ENCODE data around the gene ZFYVE26. TPM values are rescaled to one million over a fixed set of nuclear protein-coding genes. Genes with fewer than 3 reads are reported as not detected.

ZFYVE26 gene
- total RNA-seq, 1 donor from 2014 or later, result 33.9 TPM

DNA sequence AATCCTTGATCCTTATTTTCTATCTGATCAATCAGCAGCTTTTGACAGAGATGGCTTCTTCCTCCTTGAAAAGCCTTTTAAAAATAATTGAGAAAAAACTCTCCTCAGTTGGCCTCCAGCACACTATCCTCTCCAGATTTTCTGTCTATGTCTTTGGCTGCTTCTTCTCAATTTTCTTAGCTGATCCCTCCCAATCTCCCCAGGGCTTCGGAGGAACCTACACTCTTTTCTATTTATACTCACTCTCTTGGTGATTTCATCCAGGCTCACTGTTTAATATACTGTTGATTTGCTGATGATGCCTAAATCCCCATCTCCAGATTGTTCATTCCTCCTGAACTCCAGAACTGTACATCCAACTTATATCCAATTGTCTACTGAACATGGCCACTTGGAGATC is 59.9 kb downstream of the ZFYVE26 start:
- H3K4me3 Mint-ChIP-seq (ENCODE audit: low read depth), result no peak overlapping the region
- H3K36me3 Mint-ChIP-seq (ENCODE audit: insufficient read depth), result peaks cover 21% of the 10 kb centered on the region
- H3K4me1 Mint-ChIP-seq (ENCODE audit: low read depth), result no peaks in the 10 kb centered on the region
- DNase-seq (ENCODE audit: low spot score, unreplicated experiment), result no peak
- no peak overlapping the region for H3K27ac Mint-ChIP-seq
- TF ChIP-seq, protein P1, sequence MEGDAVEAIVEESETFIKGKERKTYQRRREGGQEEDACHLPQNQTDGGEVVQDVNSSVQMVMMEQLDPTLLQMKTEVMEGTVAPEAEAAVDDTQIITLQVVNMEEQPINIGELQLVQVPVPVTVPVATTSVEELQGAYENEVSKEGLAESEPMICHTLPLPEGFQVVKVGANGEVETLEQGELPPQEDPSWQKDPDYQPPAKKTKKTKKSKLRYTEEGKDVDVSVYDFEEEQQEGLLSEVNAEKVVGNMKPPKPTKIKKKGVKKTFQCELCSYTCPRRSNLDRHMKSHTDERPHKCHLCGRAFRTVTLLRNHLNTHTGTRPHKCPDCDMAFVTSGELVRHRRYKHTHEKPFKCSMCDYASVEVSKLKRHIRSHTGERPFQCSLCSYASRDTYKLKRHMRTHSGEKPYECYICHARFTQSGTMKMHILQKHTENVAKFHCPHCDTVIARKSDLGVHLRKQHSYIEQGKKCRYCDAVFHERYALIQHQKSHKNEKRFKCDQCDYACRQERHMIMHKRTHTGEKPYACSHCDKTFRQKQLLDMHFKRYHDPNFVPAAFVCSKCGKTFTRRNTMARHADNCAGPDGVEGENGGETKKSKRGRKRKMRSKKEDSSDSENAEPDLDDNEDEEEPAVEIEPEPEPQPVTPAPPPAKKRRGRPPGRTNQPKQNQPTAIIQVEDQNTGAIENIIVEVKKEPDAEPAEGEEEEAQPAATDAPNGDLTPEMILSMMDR (IDR thresholded peaks at IDR 0.05; ENCODE audit: unreplicated experiment), result no peak
- H3K27me3 Mint-ChIP-seq, result no peaks in the 10 kb centered on the region
- no peaks in the 10 kb centered on the region for H3K9me3 Mint-ChIP-seq (ENCODE audit: low read depth)

DNA sequence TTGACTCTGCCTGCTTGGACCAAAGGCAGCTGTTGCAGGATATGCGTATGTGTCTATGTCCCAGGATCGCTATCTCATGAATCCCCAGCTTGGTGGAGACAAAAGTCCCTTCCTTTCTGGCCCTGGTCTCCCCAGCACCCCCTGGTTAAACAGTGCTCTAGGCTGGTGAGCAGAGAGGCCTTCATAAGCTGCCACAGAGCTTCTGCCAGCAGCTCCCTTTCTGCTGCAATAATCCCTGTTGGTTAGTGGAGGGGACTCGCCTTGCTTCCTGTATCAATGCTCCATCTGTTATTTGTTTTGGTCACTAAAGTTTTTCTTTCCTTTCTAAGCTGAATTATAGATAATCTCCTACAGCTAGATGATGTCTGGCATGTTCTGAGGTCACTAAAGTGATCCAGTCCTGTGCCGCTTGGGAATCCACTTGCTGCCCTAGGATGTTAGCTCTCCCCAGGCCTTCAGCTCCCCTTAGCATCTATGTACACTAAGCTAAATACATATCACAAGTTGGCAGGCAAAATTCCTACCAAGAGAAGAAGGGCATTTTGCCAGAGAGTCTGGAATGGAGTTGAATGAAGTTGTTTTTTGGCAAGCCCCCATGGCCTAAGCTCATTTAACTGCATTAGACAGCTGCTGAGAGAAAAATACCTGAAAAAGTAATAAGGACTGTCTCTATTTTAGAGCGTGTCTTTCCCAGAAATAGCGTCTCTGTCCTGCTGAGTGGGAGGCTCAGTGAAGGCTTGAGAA is 66.9 kb downstream of the ZFYVE26 start:
- H3K27ac Mint-ChIP-seq, result no peak overlapping the region
- peaks cover 27% of the 10 kb centered on the region for H3K36me3 Mint-ChIP-seq (ENCODE audit: insufficient read depth)
- no peak for DNase-seq (ENCODE audit: low spot score, unreplicated experiment)
- H3K9me3 Mint-ChIP-seq (ENCODE audit: low read depth), result no peaks in the 10 kb centered on the region
- no peak overlapping the region for H3K4me3 Mint-ChIP-seq (ENCODE audit: low read depth)
- TF ChIP-seq, protein P1 (IDR thresholded peaks at IDR 0.05; ENCODE audit: unreplicated experiment), result no peak
- peaks cover 3% of the 10 kb centered on the region for H3K4me1 Mint-ChIP-seq (ENCODE audit: low read depth)
- H3K27me3 Mint-ChIP-seq, result no peaks in the 10 kb centered on the region

DNA sequence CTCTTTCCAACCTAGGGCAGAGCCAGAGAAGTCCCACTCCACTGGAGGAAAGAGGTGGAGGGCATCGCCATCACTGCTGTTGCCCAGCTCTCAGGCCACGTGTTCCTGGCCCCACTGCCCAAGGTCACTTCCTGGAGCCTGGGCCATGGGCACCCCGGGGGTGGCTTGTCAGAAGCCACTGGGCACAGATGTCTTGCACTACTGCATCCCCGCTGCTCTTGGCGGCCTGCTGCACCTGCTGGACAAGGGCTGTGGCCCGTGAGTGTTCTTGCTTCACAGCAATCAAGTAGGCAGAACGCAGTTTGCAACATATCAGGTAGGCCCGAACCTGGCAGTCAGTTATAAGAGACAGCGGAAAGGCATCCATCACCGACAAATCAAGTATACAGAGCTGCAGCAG is 68.1 kb downstream of the ZFYVE26 start:
- no peaks in the 10 kb centered on the region for H3K9me3 Mint-ChIP-seq (ENCODE audit: low read depth)
- H3K27ac Mint-ChIP-seq, result no peak overlapping the region
- H3K4me1 Mint-ChIP-seq (ENCODE audit: low read depth), result peaks cover 3% of the 10 kb centered on the region
- DNase-seq (ENCODE audit: low spot score, unreplicated experiment), result no peak
- H3K4me3 Mint-ChIP-seq (ENCODE audit: low read depth), result no peak overlapping the region
- TF ChIP-seq, protein P1 (IDR thresholded peaks at IDR 0.05; ENCODE audit: unreplicated experiment), result no peak
- peaks cover 26% of the 10 kb centered on the region for H3K36me3 Mint-ChIP-seq (ENCODE audit: insufficient read depth)
- H3K27me3 Mint-ChIP-seq, result no peaks in the 10 kb centered on the region

DNA sequence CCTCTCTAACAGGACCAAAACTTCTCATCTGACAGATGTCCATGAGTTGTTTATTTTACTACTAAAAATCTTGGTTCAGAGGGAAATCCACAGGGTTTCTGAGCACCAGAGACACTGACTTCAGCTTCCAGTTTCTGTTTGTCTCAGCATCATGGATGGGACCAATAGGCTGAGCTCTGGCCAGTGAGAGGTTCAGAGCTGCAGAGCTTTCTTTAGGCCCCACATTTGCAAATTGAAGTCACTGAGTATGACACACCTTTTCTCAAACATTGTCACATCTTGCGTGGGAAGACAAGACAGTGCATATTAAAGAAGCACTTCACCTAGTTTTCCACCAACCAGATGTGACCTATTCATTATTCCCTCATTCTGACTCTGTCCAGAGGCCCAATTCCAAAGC is 69.5 kb downstream of the ZFYVE26 start:
- Mint-ChIP-seq H3K4me1 (ENCODE audit: low read depth) (peaks cover 3% of the 10 kb centered on the region), H3K4me3 (ENCODE audit: low read depth) (no peak overlapping the region), H3K36me3 (ENCODE audit: insufficient read depth) (peaks cover 17% of the 10 kb centered on the region)

DNA sequence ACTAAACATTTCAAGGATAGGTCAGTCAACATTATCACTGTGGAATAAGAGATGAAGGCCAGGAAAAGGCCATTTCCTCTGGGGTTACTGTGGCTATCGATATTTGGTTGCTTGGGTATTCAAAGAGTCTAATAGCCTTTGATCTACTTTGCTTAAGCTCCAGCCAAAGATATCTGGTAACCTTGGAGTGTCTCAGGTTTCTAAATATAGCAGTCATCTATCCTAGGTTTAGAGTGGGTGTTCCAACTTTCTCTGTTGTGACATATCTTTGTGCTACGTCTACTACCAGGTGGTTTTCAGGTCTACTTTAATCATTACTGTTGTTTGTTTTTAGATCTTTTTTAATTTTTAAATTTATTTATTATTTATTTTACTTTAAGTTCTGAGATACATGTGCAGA is 72.3 kb downstream of the ZFYVE26 start:
- no peak overlapping the region for H3K27ac Mint-ChIP-seq

More for the DNA sequence above, 69.5 kb downstream of the ZFYVE26 start:
- H3K27ac Mint-ChIP-seq, result no peak overlapping the region
- TF ChIP-seq, protein P1 (IDR thresholded peaks at IDR 0.05; ENCODE audit: unreplicated experiment), result no peak
- no peaks in the 10 kb centered on the region for H3K27me3 Mint-ChIP-seq
- H3K9me3 Mint-ChIP-seq (ENCODE audit: low read depth), result peaks cover under 1% of the 10 kb centered on the region
- DNase-seq (ENCODE audit: low spot score, unreplicated experiment), result no peak

More for the DNA sequence above, 72.3 kb downstream of the ZFYVE26 start:
- no peak for DNase-seq (ENCODE audit: low spot score, unreplicated experiment)
- no peaks in the 10 kb centered on the region for H3K27me3 Mint-ChIP-seq
- H3K9me3 Mint-ChIP-seq (ENCODE audit: low read depth), result peaks cover 8% of the 10 kb centered on the region
- no peak overlapping the region for H3K4me3 Mint-ChIP-seq (ENCODE audit: low read depth)
- peaks cover 10% of the 10 kb centered on the region for H3K4me1 Mint-ChIP-seq (ENCODE audit: low read depth)
- peaks cover 14% of the 10 kb centered on the region for H3K36me3 Mint-ChIP-seq (ENCODE audit: insufficient read depth)
- TF ChIP-seq, protein P1 (IDR thresholded peaks at IDR 0.05; ENCODE audit: unreplicated experiment), result no peak
